Fibroblast of skin of scalp (primary cell): ENCODE measurements around the gene SLCO3A1.
A peak's percentile ranks its signal among the peaks of the same experiment; 100 is the strongest.

Experiments used
- DNase-seq: peaks from one replicate; pipeline ENCODE4 v3.0.0-alpha.2; 2013

Gene SLCO3A1

GRCh38 chr15:91861223-91861622 is 7.7 kb downstream of the SLCO3A1 start:
- no peak for DNase-seq

- DNase-seq: no peak
Observed at GRCh38 chr15:91862891-91863504, 9.5 kb downstream of the SLCO3A1 start.

GRCh38 chr15:91863621-91864255 is 10.2 kb downstream of the SLCO3A1 start:
- no peak for DNase-seq

DNA sequence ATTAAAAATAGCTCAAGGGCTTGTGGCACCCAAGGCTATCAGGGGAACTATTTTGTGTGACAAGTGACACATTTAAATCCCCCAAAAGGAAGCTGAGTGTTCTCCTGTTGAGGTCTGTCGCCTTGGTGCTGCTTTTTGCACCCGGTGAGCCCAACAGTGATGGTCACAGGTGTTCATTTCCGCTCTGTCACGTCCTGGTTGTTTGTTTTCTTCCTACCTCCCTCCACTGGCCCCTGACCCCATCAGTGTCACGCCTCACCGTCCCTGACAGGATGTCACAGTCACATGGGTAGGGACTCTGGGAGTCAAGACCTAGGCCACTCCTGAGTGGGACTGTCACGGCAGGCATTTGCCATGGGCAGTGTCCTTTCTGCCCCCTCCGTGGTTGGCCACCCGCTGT is 11.2 kb downstream of the SLCO3A1 start:
- DNase-seq: no peak

DNA sequence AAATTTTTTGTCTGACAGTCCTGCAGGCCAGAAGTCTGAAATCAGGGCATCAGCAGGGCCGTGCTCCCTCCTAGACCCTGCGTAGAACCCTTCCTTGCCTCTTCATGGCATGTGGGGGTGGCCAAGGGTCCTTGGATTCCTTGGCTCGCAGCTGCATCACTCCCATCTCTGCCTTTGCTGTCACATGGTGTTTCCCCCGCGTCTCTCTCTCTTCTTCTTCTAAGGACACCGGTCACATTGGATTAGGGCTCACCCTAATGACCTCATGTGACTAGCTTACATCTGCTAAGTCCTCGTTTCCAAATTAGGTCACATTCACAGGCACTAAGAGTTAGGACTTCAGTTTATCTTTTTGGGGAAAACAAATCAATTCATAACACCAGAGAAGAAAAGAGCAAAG is 12.0 kb downstream of the SLCO3A1 start:
- DNase-seq: no peak

- no peak for DNase-seq
Observed at GRCh38 chr15:91865950-91866349, 12.4 kb downstream of the SLCO3A1 start.

DNA sequence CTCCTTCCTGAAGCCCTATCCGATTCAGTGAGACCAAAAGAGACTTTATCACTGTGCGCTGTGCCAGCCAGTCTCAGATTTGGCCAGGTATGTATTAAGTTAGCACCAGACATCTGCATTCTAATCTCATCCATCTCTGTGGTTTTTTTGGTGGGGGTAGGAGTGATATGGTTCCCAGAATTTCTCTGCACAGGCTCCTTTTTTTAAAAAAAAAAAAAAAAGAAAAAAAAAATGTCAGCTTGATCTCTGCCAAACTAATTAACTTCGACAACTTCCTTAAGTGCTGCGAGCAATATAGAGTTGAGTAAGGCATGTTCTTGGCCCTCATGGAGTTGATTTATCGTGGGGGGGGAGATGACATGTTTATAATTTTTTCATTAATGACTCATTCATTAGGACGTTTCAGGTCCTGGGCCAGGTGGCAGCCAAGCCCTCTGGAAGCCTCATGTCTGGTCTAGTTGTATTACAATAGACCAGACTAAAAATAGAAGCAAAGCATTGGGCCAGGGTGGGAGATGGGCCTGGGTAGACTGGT is 12.9 kb downstream of the SLCO3A1 start:
- DNase-seq: no peak

DNA sequence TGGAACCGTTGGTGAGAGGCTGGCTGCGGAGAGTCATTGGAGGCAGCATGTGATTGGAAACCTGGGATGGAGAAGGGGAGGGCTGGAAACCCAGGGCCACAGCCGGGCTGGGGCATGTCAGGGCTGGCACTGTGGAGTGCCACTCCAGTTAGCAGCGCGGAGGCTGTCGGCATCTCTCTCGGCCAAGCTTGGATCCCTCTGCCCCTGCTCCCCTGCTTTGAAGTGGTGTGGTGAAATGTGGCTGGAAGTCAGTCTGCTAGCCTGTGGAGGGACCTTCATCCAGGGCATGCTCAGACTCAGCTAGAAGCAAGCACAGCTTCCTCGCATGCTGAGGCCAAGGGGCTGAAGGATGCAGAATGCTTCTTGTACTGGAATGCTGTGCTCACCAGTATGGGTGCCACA is 13.5 kb downstream of the SLCO3A1 start:
- DNase-seq: no peak

DNA sequence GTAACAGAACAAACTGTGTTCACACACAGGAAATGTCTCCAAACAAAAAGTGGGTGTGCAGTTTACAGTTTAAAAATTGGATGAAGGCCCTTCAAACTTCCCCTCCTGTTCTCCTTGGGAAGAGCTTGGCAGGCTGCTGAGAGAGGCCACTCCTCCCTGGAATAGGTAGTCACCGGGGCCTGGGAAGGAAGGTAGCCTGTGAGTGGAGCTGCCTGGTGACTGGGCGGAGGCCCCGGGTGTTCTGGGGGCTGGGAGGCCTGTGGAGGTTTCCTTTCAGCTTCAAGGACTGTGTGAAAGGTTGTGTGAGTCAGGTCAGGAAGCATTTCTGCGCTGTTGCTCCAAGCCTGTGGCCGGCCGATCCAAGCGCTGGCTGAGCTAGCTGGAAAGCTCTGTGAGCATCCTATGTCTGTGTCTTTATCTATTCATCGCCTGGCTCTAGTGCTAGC is 14.1 kb downstream of the SLCO3A1 start:
- DNase-seq: peak; percentile 42

DNA sequence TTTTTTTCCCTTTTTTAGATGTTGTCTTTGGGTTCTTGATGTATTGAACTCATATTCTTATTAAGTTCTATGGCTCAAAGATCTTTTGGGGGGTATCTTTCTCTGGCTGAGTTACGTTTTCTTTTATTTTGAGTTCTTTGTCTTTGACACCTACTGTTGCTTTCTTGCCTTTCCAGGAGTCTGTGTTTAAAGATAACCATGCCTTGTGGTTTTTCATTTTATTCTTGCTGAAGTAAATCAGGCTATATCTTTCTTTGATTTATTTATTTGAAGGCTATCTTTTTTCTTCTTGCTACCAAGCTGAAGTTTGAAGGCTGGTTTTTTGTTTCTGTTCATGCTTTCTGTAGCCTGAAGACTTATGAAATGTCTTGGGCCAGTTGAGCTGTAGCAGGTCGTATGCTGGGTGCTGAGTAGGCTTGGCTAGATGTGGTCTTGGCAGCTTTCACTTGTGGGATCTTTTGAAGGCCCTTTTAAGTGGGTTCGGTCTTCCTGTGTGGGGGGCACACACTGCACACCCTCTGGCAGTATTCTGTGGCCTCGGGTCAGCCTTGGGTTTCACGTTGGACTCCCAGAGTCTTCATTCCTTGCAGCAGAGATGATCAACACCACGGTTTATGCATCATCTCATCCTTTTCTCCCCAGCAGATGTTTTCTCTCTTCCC is 17.5 kb downstream of the SLCO3A1 start:
- DNase-seq: no peak

- no peak for DNase-seq
Observed at GRCh38 chr15:91871837-91872236, 18.3 kb downstream of the SLCO3A1 start.

GRCh38 chr15:91872356-91873137 is 19.0 kb downstream of the SLCO3A1 start:
- DNase-seq: no peak

DNA sequence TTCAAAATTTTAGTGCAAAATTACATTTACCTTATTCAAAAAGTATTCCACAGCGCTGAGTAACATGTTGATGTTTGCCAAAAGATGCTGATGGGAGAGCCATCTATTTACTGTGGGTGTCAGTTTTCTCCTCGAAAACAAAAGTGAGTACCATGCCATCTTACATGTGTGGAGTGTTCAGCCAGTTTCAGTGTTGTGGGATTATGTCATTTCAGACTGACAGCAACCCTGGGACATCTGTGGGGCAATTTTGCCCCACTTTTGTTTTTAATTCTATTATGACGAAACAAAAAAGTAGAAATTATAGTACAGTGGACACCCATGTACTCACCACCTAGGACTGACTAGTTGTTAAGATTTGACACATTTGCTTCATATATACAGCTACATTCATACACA is 19.6 kb downstream of the SLCO3A1 start:
- DNase-seq: no peak

DNA sequence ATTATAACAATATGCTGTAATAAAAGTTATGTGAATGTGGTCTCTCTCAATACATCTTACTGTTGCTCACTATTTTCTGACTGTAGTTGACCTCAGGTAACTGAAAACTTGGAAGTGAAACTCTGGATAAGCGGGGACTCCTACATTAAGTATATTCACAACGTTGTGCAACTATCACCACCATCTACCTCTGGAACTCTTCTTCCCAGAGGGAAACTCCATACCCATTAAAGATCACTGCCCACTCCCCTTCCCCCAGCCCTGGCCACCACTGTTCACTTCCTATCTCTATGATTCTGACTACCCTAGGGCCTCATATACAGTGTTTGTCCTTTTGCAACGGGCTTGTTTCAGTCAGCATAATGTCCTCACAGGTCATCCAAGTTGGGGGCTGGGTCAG is 20.7 kb downstream of the SLCO3A1 start:
- no peak for DNase-seq

- no peak for DNase-seq
Observed at GRCh38 chr15:91874992-91875660, 21.6 kb downstream of the SLCO3A1 start.

GRCh38 chr15:91876187-91876586 is 22.7 kb downstream of the SLCO3A1 start:
- DNase-seq: no peak

DNA sequence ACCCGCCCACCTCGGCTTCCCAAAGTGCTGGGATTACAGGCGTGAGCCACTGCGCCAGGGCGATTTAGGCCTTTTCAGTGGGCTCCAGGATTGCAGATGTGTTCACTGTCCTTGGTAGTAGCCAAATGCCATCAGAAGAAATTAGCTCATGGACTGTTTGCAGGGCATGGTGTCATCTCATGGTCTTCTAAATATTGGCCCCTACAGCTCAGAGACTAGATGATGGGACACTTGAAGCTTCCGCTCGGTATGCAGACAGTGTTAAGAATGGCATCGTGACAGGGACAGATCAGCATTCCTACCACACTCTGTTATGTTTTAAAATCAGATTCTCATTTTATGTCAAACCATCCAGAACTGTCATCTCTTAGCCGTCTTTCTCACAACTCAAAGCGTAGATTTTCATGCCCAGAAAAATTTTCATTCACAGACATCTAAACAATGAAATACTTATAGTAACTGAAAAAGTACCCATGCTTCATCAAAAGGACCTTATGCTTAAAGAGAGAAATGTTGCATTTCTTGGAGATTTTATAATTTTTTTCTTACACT is 24.9 kb downstream of the SLCO3A1 start:
- DNase-seq: no peak

DNA sequence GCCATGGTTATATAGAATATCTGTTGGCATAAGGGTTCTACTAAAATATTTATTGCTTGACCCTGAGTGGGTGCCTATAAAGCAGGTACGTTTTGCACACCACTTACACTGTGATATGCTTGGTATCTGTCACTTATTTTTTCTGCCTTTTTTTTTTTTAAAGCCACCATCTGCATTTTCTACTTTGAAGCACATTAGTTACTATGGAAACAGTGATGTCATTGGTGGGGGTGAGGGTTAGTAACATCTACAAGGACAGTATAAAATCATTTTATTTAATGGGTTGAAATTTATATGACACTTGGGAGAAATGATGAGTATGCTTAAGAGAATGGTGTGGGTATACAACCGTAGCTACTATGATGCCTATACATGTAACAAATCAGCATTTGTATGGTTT is 25.6 kb downstream of the SLCO3A1 start:
- DNase-seq: no peak

DNA sequence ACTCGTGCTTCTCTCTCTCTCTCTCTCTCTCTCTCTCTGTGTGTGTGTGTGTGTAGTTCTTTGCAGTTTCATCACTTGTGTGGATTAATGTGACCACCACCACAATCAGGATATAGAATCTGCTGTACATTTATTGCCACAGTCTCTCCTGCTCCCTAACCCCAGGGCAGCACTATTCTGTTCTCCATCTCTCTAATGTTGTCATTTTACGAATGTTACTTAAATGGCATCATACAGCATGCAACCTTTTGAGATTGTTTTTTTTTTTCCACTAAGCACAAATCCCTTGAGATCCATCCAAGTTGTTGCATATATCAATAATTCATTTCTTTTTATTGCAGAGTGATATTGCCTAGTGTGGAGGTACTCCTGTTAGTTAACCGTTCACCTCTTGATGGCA is 26.9 kb downstream of the SLCO3A1 start:
- no peak for DNase-seq

- no peak for DNase-seq
Observed at GRCh38 chr15:91881569-91882297, 28.2 kb downstream of the SLCO3A1 start.

DNA sequence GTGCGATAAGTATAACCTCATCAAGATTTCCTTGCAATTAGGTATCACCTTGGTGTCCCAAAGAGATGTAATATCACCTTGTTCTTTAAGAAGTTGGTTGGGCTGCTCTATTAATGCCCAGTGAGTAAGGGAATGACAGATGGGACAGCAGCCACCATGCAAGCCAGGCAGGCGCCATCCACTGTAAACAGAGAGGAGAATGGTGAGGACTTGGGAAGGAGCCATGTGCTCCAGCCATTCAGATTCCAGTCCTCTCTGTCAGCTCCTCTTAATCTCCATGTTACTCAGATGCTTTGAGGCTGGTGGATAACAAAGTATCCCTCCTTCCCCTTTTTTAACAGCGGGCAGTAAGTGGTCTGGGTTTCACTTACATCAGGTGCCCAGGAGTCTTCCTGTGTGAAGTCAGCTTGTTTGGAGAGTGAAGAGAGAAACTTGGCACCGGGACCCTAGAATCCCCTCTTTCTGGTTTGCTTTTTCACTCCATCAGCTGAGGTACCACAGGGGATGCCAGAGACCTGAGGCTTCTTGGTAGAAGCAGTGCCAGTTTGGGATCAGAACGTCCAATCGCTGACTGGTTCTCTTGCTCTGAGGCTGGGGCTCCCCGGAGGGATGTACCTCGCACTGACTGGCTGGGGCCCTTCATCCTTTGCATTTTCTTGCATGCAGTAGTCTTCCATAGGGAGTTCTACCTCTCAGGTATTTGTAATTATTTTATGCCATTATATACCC is 29.5 kb downstream of the SLCO3A1 start:
- no peak for DNase-seq
